SK-N-MC (cell line): Measurements from ENCODE around the gene ZNF189.
"Not testable (repeated sequence)": the region's sequence is repeated elsewhere in the genome, so short reads cannot be mapped to it uniquely, and the experiment has no call there.

Source experiments
- DNase-seq: peaks from one replicate; pipeline ENCODE4 v3.0.0-alpha.2; 2011; ENCODE audit warnings: low read depth, low spot score
- H3K27ac ChIP-seq: fragments of 200-600 bp; sonication (generic); 2 replicates; pipeline ENCODE4 v1.5.1; 2016; ENCODE audit warnings: mixed run types
- H3K36me3 ChIP-seq: fragments of 200-600 bp; sonication (generic); 2 replicates; pipeline ENCODE4 v1.6.1; 2017; ENCODE audit warnings: antibody characterized with exemption, low read length, mixed read lengths; ENCODE audit not compliant: insufficient read depth
- H3K4me3 ChIP-seq: fragments of 200-600 bp; sonication (generic); 2 replicates; pipeline ENCODE4 v1.5.1; 2016
- H3K9ac ChIP-seq: fragments of 200-600 bp; sonication (generic); 2 replicates; pipeline ENCODE4 v1.8.0; 2017; ENCODE audit warnings: mixed run types, mixed read lengths; ENCODE audit not compliant: insufficient read length
- H3K9me3 ChIP-seq: fragments of 200-600 bp; sonication (generic); 2 replicates; pipeline ENCODE4 v1.6.1; 2017; ENCODE audit warnings: low read depth, mild to moderate bottlenecking, antibody characterized with exemption, low read length, moderate library complexity, mixed read lengths
- EZH2 ChIP-seq: fragments of 200-600 bp; sonication (generic); IDR thresholded peaks from one replicate; pipeline ENCODE4 v1.6.1; 2017; ENCODE audit warnings: antibody characterized with exemption
- FOXP2 ChIP-seq: optimal IDR thresholded peaks from 2 replicates; pipeline ENCODE3; 2011; ENCODE audit warnings: mild to moderate bottlenecking, moderate library complexity; ENCODE audit not compliant: insufficient read depth; ENCODE audit errors: extremely low read length, control extremely low read depth
- POLR2AphosphoS5 ChIP-seq: IDR thresholded peaks from 2 replicates; pipeline ENCODE4 v1.6.1; 2012; ENCODE audit warnings: mild to moderate bottlenecking, low read depth, low read length, borderline replicate concordance

ZNF189 gene

GRCh38 chr9:101372327-101373118 lies 26.1 kb upstream of the ZNF189 start:
- Histone ChIP-seq H3K27ac (no peak overlapping the region), H3K9me3 (no peaks in the 10 kb centered on the region), H3K36me3 (no peaks in the 10 kb centered on the region), H3K9ac (no peak overlapping the region), H3K4me3 (no peak overlapping the region)
- DNase-seq, result no peak
- TF ChIP-seq POLR2AphosphoS5, result no peak
- TF ChIP-seq EZH2, result no peak
- no peak for TF ChIP-seq FOXP2

GRCh38 chr9:101375546-101375945 lies 23.1 kb upstream of the ZNF189 start:
- Histone ChIP-seq H3K9me3 (no peaks in the 10 kb centered on the region), H3K36me3 (no peaks in the 10 kb centered on the region), H3K27ac (no peak overlapping the region), H3K9ac (no peak overlapping the region), H3K4me3 (no peak overlapping the region)
- DNase-seq, result no peak
- TF ChIP-seq POLR2AphosphoS5 (no peak), FOXP2 (no peak), EZH2 (no peak)

GRCh38 chr9:101376111-101376848 lies 22.4 kb upstream of the ZNF189 start:
- H3K9ac ChIP-seq, result no peak overlapping the region
- H3K4me3 ChIP-seq, result no peak overlapping the region
- H3K27ac ChIP-seq, result no peak overlapping the region
- DNase-seq, result no peak
- H3K36me3 ChIP-seq, result no peaks in the 10 kb centered on the region
- TF ChIP-seq FOXP2 (no peak), EZH2 (no peak), POLR2AphosphoS5 (no peak)
- no peaks in the 10 kb centered on the region for H3K9me3 ChIP-seq

GRCh38 chr9:101380295-101380694 lies 18.4 kb upstream of the ZNF189 start:
- Histone ChIP-seq H3K36me3 (no peaks in the 10 kb centered on the region), H3K9ac (no peak overlapping the region)

GRCh38 chr9:101381118-101381517 lies 17.5 kb upstream of the ZNF189 start:
- Histone ChIP-seq H3K9ac (no peak overlapping the region), H3K4me3 (no peak overlapping the region), H3K27ac (no peak overlapping the region), H3K9me3 (no peaks in the 10 kb centered on the region), H3K36me3 (no peaks in the 10 kb centered on the region)
- no peak for TF ChIP-seq EZH2
- TF ChIP-seq POLR2AphosphoS5, result no peak
- no peak for TF ChIP-seq FOXP2
- DNase-seq, result no peak

More at GRCh38 chr9:101380295-101380694, 18.4 kb upstream of the ZNF189 start:
- no peak for TF ChIP-seq POLR2AphosphoS5
- TF ChIP-seq FOXP2, result no peak
- no peak for TF ChIP-seq EZH2
- Histone ChIP-seq H3K27ac (no peak overlapping the region), H3K9me3 (no peaks in the 10 kb centered on the region), H3K4me3 (no peak overlapping the region)
- no peak for DNase-seq

GRCh38 chr9:101381833-101382342 lies 16.8 kb upstream of the ZNF189 start:
- no peak overlapping the region for H3K27ac ChIP-seq
- TF ChIP-seq EZH2 (no peak), POLR2AphosphoS5 (no peak), FOXP2 (no peak)
- H3K9ac ChIP-seq, result no peak overlapping the region

GRCh38 chr9:101383361-101383760 lies 15.3 kb upstream of the ZNF189 start:
- Histone ChIP-seq H3K4me3 (no peak overlapping the region), H3K9me3 (no peaks in the 10 kb centered on the region), H3K36me3 (peaks cover 17% of the 10 kb centered on the region), H3K27ac (no peak overlapping the region), H3K9ac (no peak overlapping the region)
- DNase-seq, result no peak
- no peak for TF ChIP-seq POLR2AphosphoS5
- TF ChIP-seq FOXP2, result no peak
- TF ChIP-seq EZH2, result no peak

More at GRCh38 chr9:101381833-101382342, 16.8 kb upstream of the ZNF189 start:
- H3K4me3 ChIP-seq, result no peak overlapping the region
- DNase-seq, result no peak
- no peaks in the 10 kb centered on the region for H3K9me3 ChIP-seq
- H3K36me3 ChIP-seq, result peaks cover 3% of the 10 kb centered on the region

- peaks cover 32% of the 10 kb centered on the region for H3K36me3 ChIP-seq
- H3K27ac ChIP-seq, DNase-seq, H3K4me3 ChIP-seq, H3K9me3 ChIP-seq, H3K9ac ChIP-seq: not testable (repeated sequence)
Observed at GRCh38 chr9:101384873-101385536, 13.6 kb upstream of the ZNF189 start, which contains the start of gene BAAT. Gene BAAT (minus strand): TSS chr9:101385006. CDS start chr9:101371404, 13,602 bp downstream.
